ENCODE data around the gene PTPRZ1.

The PTPRZ1 gene

GRCh38 chr7:121901026-121901425 is 28.1 kb downstream of the PTPRZ1 start:
- no peak for DNase-seq

GRCh38 chr7:121904120-121904519 is 31.2 kb downstream of the PTPRZ1 start:
- DNase-seq, result no peak

GRCh38 chr7:121908042-121908441 is 35.1 kb downstream of the PTPRZ1 start:
- DNase-seq, result no peak

GRCh38 chr7:121909716-121910345 is 36.9 kb downstream of the PTPRZ1 start:
- DNase-seq, result no peak

- DNase-seq, result no peak
Observed at GRCh38 chr7:121913947-121914675, 41.1 kb downstream of the PTPRZ1 start.

GRCh38 chr7:121914676-121915279 is 41.8 kb downstream of the PTPRZ1 start:
- no peak for DNase-seq

- no peak for DNase-seq
Observed at GRCh38 chr7:121916211-121916610, 43.2 kb downstream of the PTPRZ1 start.

- no peak for DNase-seq
Observed at GRCh38 chr7:121919986-121920385, 47.0 kb downstream of the PTPRZ1 start.

GRCh38 chr7:121924269-121925186 is 51.6 kb downstream of the PTPRZ1 start:
- DNase-seq, result no peak

GRCh38 chr7:121931149-121931902 is 58.4 kb downstream of the PTPRZ1 start:
- no peak for DNase-seq

- no peak for DNase-seq
Observed at GRCh38 chr7:121932768-121933167, 59.8 kb downstream of the PTPRZ1 start.

GRCh38 chr7:121936951-121937623 is 64.1 kb downstream of the PTPRZ1 start:
- DNase-seq, result no peak

GRCh38 chr7:121938429-121938996 is 65.6 kb downstream of the PTPRZ1 start:
- DNase-seq, result no peak

- no peak for DNase-seq
Observed at GRCh38 chr7:121940918-121941317, 68.0 kb downstream of the PTPRZ1 start.

- DNase-seq, result no peak
Observed at GRCh38 chr7:121941830-121942229, 68.9 kb downstream of the PTPRZ1 start.

GRCh38 chr7:121945066-121945465 is 72.1 kb downstream of the PTPRZ1 start:
- no peak for DNase-seq

- no peak for DNase-seq
Observed at GRCh38 chr7:121945480-121946236, 72.7 kb downstream of the PTPRZ1 start.

- DNase-seq, result no peak
Observed at GRCh38 chr7:121953164-121953563, 80.2 kb downstream of the PTPRZ1 start.

GRCh38 chr7:121953601-121954000 is 80.6 kb downstream of the PTPRZ1 start:
- DNase-seq, result no peak

- DNase-seq, result no peak
Observed at GRCh38 chr7:121954803-121955202, 81.8 kb downstream of the PTPRZ1 start.

GRCh38 chr7:121957626-121958025 is 84.7 kb downstream of the PTPRZ1 start:
- no peak for DNase-seq
